Stimulated activated CD4-positive, alpha-beta T cell treated with anti-CD3 and anti-CD28 coated beads, Interleukin-12 subunit alpha, Interleukin-12 subunit beta, amount 100 ng/mL, for 4 hours (primary cell): Measurements from ENCODE around the gene TACR2.

Source experiments
- DNase-seq: peaks from one replicate; pipeline ENCODE4 v3.0.0-alpha.2; 2020

The TACR2 gene

DNA sequence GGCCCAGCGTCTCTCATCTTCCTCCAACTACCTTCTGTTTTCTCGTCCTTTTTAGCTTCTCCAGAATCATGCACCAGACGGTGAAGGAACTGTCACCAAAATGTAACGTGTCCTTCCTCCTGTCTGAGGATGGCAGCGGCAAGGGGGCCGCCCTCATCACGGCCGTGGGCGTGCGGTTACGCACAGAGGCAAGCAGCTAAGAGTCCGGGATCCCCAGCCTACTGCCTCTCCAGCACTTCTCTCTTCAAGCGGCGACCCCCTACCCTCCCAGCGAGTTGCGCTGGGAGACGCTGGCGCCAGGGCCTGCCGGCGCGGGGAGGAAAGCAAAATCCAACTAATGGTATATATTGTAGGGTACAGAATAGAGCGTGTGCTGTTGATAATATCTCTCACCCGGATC, 15.8 kb downstream of the TACR2 start:
- DNase-seq, result no peak

DNA sequence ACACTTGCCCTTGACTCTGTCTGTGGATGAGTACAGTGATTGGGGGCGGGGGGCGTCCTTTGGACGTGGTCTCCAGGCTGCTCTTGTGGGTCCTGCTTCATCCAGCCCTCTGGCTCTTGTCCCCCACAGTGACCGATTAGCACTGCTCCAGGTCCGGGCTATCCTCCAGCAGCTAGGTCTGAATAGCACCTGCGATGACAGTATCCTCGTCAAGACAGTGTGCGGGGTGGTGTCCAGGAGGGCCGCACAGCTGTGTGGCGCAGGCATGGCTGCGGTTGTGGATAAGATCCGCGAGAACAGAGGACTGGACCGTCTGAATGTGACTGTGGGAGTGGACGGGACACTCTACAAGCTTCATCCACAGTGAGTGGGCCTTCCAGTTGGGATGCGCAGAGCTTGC, 18.3 kb downstream of the TACR2 start:
- no peak for DNase-seq

DNA sequence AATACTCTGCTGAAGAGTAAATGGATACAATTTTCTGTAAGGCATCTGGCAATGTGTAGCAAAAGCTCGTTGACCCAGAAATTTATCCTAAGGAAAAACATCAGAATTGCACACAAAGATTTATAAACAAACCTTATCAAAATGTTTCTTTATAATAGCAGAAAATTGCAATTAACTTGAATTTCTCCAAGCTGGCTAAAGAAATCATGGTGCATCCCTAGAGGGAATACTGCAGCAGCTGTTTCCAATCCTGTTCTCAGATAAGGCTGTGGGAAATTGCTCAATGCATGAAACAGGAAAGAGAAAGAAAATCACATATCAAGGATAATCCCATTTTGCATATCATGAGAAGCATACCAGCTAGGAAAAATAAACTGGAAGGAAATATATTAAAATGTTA, 18.7 kb downstream of the TACR2 start:
- DNase-seq, result no peak

DNA sequence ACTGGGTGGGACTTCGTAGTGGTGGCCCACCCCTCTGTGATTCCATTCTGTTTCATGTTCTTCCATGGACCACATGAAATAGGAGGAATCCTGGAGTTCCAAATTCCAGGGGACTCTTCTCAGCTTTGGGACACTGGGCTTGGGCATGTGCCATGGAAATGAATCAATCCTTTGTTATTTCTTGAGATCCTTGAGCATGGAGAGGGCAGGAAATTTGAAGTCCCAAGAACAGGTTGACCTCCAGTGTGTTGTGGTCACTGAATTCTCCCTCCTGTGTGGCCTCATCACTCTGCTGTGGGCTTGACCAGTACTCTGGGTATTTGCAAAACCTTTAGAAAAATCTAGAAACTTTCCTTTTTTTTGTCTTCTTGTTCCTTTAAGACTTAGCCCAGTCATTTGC, 22.7 kb downstream of the TACR2 start:
- no peak for DNase-seq

DNA sequence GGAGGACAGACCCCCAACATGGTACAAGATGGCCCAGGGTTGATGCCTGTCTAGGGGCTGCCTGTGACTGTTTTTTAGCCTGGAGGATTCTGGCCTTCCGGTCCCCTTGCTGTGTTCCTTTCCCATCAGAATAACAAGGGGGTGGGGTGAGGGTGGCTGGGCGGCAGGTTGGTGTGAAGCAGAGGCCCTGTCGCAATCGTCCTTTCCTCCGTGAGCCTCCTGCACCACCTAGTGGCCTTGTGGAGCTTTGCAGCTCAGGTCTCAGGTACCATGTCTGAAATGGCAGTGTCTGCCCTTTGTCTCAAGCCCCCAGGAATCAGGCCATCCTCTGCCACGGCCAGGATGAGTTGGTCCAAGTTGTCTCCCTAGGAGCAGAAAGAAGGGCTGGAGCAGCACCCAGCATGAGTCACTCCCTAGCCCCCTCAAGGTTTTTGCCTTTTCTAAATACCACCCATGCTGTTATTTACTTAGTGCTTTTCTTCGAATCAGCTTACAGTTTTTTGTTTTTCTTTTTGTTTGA, 24.2 kb downstream of the TACR2 start:
- DNase-seq, result peak; percentile 71

DNA sequence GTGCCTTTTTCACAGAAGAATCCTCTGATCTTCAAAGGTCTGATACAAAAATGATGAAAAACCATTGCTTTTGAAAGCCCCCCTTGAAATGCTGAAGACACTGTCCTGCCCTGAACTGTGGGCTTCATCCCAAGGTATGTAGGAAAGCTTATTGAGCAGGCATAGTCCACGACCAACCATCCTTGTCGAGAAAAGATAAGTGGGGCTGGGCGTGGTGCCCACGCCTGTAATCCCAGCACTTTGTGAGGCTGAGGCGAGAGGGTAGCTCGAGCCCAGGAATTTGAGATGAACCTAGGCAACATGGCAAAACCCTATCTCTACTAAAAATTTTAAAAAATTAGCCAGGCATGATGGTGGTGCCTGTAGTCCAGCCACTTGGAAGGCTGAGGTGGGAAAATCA, 25.6 kb downstream of the TACR2 start:
- no peak for DNase-seq

DNA sequence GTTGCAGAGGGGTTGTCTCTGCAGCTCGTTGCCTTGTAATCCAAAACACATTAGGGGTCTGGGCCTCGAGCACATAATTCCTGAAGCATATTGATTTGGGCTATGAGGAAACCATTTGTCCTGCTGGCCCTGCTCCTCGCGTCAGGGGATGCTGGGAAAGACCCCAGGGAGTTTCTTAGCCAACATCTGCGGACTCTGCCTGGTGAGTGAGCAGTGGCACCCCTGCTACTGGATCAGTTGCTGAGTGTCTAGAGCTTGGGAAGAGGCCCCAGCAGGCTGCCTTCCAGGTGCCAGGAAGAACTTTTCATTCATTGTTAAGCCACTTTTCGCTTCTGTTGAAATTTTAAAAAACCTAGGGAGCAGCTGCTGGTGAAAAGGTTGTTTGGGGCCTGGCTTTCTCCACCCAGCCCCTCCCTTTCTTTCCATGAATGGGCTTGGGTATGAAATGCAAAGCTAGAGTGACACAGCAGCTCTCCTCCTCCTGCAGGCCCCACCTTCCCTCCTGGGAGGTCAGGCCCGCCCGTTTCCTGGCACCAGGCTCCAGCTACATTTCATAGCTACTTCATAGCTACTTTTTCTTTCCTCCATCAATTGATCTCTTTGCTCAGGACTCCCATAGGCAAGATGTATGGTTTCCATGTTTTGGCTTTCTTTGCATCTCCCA, 26.8 kb downstream of the TACR2 start:
- DNase-seq, result no peak

DNA sequence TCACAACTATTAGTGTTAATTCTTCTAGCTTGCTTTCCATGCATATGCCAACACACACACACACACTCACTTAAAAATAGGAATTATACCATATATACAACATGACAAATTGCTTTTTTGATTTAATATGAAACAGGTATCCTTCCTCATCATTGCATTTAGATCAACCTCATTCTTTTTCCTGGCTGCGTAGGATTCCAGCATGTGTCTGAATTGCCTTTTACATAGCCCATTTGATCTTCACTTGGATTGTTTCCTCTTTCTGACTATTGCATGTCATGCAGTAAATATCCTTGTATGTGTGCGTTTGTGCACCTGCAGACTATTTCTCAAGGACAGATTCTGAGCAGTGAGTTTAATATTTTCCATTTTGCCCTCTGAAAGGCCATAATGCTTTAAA, 28.2 kb downstream of the TACR2 start:
- DNase-seq, result no peak

DNA sequence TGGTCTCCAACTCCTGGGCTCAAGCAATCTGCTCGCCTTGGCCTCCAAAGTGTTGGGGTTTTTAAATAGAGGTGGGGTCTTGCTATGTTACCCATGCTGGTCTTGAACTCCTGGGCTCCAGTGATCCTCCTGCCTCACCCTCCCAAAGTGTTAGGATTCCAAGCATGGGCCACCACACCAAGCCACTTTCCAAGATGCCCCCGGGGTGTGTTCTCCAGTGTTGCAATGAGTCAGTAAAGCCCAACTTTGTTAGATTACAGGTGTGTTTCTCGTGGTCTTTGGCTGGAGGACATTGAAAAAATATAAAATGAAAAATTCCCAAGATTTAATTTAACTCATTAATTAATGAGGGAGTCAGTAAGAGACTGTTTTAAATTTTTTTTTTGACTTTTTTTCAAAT, 29.2 kb downstream of the TACR2 start:
- no peak for DNase-seq

DNA sequence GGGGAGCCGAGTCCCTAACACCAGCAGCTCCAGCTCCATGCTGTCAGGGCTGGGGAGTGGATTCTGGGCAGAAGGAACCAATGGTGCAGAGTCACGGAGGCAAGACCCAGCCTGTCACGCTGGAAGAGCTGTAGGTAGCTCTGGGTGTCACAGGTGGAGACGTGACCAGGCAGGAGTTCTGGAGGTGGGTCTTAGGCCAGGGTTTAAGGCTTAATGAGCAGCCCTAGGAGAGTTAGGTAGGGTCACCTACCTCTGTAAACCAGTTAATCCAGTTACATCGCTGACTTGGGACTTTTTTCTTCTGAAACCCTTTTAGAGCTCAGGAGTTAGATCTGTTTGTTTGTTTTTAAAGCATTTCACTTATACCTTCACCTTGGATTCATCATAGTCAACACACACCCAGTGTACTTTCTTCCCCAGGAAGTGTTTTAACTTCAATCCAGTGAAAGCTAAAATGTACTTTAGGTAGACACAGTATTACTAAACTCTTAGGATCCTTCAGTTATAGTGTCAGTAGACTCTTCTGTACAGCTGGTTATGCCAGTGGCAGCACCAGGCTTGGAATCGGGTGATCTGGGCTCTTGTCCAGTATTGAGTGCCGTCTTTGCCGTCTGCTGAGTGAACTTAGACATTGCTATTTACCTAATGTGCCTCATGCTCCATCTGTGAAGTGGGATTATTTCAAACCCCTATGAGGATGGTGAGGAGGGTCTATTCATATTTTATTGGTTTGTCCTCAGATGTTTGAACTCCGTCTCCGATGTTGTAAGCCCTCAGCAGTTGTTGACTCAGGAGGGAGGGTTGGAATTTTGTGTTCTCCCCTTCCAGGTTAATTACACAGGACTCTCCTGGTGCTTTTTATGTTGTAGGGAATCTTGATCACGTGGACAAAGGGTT, 31.0 kb downstream of the TACR2 start:
- no peak for DNase-seq

DNA sequence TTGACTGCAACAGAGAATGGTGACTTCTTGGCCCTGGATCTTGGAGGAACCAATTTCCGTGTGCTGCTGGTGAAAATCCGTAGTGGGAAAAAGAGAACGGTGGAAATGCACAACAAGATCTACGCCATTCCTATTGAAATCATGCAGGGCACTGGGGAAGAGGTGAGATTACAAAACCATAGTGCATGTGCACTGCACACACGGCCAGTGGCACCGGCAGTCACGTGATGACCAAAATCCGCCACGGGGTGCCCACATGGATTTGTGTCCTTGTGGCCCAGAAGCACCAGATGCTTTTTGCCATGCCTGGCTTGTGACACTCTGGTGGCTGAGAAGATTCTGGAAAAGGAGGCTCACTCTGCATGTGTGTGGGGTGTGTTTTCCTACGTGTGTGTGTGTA, 32.4 kb downstream of the TACR2 start:
- DNase-seq, result no peak

DNA sequence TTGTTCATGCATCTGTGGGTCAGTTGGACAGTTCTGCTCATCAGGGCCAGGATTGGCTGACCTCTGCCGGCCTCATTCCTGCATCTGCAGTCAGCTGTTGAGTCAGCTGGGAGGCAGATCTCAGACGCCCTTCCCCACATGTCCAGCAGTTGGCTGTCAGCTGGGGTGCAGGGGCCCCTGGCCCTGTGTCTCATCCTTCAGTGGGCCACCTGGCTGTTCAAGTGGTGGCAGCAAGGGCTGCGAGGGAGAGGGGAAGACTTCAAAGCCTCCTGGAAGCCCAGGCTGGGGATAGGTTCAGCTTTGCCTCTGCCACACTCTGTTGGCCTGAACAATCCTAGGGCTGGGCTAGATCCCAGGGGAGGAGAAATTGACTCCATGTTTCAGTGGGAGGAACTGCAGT, 33.2 kb downstream of the TACR2 start:
- DNase-seq, result no peak

DNA sequence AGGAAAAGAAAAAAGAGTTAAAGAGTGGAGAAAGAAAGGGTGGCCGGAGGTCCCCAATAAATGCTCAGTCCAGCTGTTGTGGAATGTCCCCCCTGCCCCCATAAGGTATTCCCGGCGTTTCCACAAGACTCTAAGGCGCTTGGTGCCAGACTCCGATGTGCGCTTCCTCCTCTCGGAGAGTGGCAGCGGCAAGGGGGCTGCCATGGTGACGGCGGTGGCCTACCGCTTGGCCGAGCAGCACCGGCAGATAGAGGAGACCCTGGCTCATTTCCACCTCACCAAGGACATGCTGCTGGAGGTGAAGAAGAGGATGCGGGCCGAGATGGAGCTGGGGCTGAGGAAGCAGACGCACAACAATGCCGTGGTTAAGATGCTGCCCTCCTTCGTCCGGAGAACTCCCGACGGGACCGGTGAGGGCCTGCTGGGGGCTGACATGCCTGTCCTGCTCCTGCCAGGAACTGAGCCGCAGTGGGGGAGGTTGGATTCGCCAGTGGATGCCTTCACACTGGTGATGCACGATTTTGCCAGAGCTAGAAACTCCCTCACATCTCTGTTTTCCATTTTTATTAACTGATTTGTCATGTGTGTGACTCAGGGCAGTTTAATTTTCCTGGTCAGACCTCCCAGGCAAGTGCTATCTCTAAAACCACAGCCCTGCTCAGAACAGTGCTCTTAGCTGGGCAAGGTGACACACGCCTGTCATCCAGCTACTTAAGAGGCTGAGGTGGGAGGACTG, 34.2 kb downstream of the TACR2 start:
- no peak for DNase-seq

DNA sequence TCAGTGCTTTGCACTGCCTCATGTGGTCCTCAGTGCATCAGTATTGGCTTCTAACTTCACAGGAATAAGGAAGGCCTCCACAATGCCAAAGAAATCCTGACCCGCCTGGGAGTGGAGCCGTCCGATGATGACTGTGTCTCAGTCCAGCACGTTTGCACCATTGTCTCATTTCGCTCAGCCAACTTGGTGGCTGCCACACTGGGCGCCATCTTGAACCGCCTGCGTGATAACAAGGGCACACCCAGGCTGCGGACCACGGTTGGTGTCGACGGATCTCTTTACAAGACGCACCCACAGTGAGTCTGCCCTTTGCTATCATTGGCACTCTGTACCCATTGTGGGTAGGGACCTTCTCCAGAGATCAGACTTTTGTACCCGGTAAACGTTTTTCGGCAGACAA, 36.9 kb downstream of the TACR2 start:
- DNase-seq, result no peak

DNA sequence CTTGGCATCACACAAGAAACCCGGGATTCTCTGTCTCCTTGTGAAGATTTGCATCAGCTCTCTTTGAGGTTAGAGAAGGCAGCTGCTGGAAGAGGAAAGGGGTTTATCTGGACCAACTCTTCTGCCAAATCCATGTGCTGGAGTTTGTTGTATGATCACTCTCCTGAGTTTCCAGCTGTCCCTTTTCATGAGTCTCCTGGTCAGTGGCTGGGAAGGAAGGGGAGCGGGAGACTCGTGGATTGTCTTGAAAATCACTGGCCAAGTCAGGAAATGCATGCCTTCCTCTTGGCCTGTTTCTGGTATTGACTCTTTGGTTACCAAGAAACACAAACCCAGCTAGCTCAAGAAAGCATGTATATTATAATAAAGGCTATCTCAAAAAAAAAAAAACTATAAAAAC, 38.8 kb downstream of the TACR2 start:
- no peak for DNase-seq

DNA sequence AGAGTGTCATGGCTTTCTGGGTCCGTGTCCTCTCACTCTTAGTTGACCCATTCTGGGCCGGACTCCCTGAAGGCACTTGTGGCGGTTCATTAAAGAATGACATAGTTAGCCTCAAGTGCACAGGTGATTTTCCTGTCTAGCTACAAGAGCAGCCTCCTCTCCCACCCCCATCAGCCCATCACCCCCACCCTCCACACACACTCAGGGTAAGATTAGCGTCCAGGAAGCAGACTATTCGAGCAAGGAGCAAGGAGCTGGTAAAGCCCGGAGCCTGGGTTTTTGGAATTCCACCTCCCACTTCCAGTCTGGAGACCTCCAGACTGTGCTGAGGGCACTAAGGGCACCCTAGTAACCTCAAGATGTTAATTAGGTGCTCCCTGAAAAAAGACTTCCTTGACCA, 39.5 kb downstream of the TACR2 start:
- DNase-seq, result no peak

DNA sequence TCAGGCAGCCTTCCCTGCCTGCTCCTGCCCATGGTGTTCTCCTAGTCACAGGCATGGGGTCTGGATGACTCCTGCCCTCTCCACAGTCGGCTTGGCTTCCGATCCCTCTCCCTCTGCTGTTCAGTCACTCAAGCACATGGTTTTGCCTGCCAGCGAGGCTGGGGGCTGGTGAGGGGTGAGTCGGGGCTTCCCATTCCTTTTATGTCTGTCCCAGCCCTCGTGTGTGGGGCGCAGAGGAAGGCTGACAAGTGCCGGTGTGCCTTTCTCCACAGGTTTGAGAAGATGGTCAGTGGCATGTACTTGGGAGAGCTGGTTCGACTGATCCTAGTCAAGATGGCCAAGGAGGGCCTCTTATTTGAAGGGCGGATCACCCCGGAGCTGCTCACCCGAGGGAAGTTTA, 40.1 kb downstream of the TACR2 start:
- no peak for DNase-seq

DNA sequence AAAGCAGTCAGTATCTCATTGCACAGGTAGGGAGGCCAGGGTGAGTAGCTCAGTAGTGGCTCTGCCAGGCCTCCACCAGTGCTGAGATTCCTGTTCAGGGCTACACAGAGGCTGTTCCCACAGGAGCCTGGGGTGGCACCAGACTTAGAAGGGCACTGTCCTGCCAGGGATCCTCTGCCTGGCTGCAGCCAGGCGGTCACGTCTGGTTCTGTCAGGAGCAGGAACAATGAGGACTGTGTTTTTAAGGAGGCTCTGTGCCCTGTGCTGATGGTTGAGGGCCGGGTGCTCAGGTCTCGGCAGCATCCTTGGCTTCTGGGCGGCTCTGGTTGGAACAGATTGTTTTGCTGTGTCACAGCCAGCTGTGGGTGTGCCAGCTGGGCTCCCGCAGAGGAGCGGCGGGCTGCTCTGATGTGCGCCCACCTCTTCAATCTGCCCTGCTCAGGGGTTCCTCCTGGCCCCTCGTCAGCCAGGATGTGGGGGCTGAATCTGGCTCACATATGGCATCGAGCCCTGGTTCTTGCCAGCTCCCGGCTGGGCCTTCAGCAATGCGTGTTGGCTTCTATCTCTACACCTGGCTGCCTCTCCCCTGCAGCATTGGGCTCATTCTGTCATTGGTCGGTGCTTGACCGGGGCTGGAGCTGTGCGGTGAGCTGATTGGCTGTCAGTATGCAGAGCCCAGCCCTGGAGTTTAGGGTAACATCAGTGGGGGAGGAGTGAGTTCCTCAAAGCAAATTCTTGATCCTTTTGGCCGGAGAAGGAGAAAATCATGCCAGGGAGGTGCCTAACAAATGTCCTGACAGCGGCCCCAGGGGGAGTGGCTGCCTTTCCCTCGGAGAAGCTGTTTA, 41.2 kb downstream of the TACR2 start:
- no peak for DNase-seq

DNA sequence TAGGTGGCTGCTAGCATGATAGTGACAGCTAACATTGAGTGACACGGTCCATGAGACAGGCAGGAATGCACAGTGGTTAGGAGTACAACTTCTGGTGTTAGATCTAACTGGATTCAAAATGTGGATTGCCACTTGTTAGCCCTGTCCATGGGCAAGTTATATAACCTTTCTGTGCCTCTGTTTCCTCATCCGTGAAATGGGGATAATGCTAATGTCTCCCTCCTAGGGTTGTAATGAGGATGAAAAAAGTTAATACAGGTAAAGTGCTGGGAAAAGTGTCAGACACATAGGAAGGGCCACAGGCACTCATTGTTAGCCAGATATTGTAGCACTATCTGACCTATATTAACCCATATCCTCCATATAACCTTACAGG, 41.8 kb downstream of the TACR2 start:
- no peak for DNase-seq

DNA sequence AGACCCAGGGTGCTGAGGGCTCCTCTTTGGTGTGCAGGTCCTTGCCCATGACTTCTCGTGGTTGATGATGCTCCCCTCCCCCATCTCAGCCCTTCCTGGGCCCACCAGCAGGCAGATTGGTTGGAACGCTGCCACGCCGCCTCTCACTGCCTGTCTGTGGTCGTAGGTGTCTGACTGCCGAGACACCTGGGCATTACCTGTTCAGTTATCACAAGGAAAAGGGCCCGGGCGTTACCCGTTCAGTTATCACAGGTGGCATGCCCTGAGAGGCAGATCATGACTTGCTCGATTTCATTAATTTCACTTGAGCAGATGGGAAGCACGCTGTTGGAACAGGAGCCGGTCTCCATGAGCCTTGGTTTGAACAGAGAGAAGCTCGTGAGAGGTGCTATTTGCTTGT, 42.5 kb downstream of the TACR2 start:
- no peak for DNase-seq

DNA sequence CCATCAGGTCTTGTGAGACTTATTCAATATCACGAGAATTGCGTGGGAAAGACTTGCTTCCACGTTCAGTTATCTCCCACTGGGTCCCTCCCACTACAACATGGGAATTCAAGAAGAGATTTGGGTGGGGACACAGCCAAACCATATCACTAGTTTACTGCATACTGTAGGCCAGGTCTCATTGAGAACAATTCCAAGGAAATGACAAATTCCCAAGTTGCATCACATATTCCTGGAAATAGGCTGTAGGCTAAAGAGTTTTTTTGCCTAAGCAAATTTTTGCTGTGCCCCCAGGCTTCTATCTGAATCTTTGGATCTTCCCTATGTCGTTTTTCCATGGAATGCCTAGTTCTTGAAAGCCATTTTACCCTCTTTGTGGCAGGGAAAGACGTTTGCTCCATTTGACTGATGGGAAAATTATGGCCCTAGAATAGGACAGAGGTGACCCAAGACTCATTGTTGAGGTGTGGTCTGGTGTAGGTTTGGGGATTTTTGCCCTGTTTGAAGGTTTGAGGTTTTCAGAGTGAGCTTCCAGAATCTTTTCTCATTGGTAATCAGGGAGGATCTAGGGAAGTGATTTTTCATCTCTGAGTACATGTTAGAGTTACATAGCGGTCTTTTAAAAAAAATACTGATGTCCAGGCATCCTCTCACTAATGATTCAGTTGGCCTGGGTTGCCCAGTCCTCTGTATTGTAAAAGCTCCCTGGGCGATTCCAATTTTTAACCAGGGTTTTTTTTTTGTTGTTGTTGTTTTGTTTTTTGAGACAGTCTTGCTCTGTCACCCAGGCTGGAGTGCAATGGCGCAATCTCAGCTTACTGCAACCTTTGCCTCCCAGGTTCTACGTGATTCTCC, 44.4 kb downstream of the TACR2 start:
- DNase-seq, result no peak

DNA sequence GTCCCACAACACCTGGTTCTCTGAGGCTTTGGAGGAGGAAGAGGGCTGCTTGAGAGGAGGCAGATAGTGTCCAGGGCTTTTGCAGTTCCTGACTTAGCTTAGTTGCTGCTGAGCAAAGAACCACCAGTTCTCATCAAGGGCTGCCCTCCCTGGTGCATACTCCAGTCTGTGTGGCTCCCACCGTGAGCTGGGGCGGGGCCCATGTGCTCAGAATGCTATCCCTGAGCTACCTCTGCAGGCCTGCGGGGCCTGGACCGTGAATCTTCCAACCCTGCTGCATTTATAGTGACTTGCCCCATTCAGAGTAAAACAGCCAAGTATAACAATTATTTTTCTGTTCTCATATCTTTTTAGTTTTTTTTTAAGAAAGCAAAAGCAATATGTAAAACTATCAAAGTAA, 49.2 kb downstream of the TACR2 start:
- DNase-seq, result no peak
